K562 (cell line): ENCODE data around the gene POLD4. TPM values are rescaled to one million over a fixed set of nuclear protein-coding genes. Genes with fewer than 3 reads are reported as not detected.

Source experiments
- ARID1B ChIP-seq: fragments of 450-650 bp; IDR thresholded peaks from 2 replicates; pipeline ENCODE4 v1.6.1; 2016; ENCODE audit warnings: antibody characterized with exemption, mild to moderate bottlenecking, inconsistent platforms
- HMG20B ChIP-seq: fragments of 250-450 bp; sonication (Bioruptor Pico); IDR thresholded peaks from 2 replicates; pipeline ENCODE4 v1.5.0; 2021; ENCODE audit warnings: mild to moderate bottlenecking
- IRF2 ChIP-seq: sonication (generic); formaldehyde crosslinking; IDR thresholded peaks from 2 replicates; pipeline ENCODE4 v1.8.1; 2022; ENCODE audit warnings: mild to moderate bottlenecking, missing genetic modification reagents
- KDM2B ChIP-seq: fragments of 250-450 bp; sonication (Bioruptor Pico); IDR thresholded peaks from 2 replicates; pipeline ENCODE4 v1.8.0; 2021; ENCODE audit warnings: mild to moderate bottlenecking, moderate library complexity
- LARP7 ChIP-seq: fragments of 450-650 bp; IDR thresholded peaks from 2 replicates; pipeline ENCODE4 v1.6.1; 2016
- RBFOX2 ChIP-seq: fragments of 200-400 bp; formaldehyde crosslinking; IDR thresholded peaks from 2 replicates; pipeline ENCODE4 v1.6.1; 2017; ENCODE audit warnings: low read depth, mild to moderate bottlenecking, low read length, moderate library complexity
- SETDB1 ChIP-seq: IDR thresholded peaks from one replicate; pipeline ENCODE4 v1.6.1; 2012; ENCODE audit warnings: low read length, control low read depth, inconsistent platforms
- SUPT5H ChIP-seq: fragments of 450-650 bp; IDR thresholded peaks from 2 replicates; pipeline ENCODE4 v1.6.1; 2016
- THRAP3 ChIP-seq: fragments of 450-650 bp; IDR thresholded peaks from 2 replicates; pipeline ENCODE4 v1.6.1; 2016; ENCODE audit warnings: mild to moderate bottlenecking, inconsistent platforms, borderline replicate concordance
- ZNF384 ChIP-seq: IDR thresholded peaks from 2 replicates; pipeline ENCODE4 v1.6.1; 2012; ENCODE audit warnings: low read depth, low read length, improper control_type of control experiment
- ZNF445 ChIP-seq: fragments of 250-450 bp; sonication (Bioruptor Pico); IDR thresholded peaks from 2 replicates; pipeline ENCODE4 v1.4.0; 2020; ENCODE audit warnings: low read depth, mild to moderate bottlenecking, moderate library complexity
- ZNF551 ChIP-seq: fragments of 250-450 bp; sonication (Bioruptor Pico); IDR thresholded peaks from 2 replicates; pipeline ENCODE4 v1.5.0; 2021; ENCODE audit warnings: mild to moderate bottlenecking, moderate library complexity
- polyA plus RNA-seq, 8 experiments: library from polyadenylated mRNA; depleted of rRNA in 4 of 8; stranded (reverse) in 5 of 8; unstranded in 3 of 8; fragments of >200 nt; fragmentation: Nextera tagmentation in 2 of 8; fragmentation: Illumina TruSeq in 1 of 8; extraction: Ambion mirVana in 2 of 8; extraction: Trizol in 1 of 8; gene quantifications; 2 replicates each; pipeline versions ENCODE4 v1.2.1 to v1.2.3, GENCODE V29; 2011 to 2014; ENCODE audit warnings: inconsistent platforms in 1 of 8, missing spikeins in 1 of 8
- total RNA-seq, 7 experiments: library from RNA; depleted of rRNA in 6 of 7; stranded (reverse); fragments of >200 nt in 6 of 7; fragmentation: Illumina TruSeq in 2 of 7; extraction: Trizol in 2 of 7; gene quantifications; 2 replicates each; pipeline versions ENCODE4 v1.2.1 to v1.2.3, GENCODE V29; 2011 to 2021; ENCODE audit warnings: low replicate concordance in 1 of 7
- TF ChIP-seq, protein P1 (sequence below): fragments of 250-450 bp; sonication (Bioruptor Pico); IDR thresholded peaks from 2 replicates; pipeline ENCODE4 v1.9.0; 2021; ENCODE audit warnings: mild to moderate bottlenecking, inconsistent platforms
- TF ChIP-seq, protein P2 (sequence below), 2 experiments: fragments of 450-650 bp in 1 of 2; IDR thresholded peaks; 2 replicates each; pipeline ENCODE4 v1.6.1; 2011 to 2017; ENCODE audit warnings: low read depth in 2 of 2, antibody characterized with exemption in 1 of 2, borderline replicate concordance in 1 of 2, low read length in 1 of 2, mild to moderate bottlenecking in 1 of 2, mixed read lengths in 1 of 2; ENCODE audit not compliant: control insufficient read depth in 1 of 2
- TF ChIP-seq, protein P3 (sequence below), 3 experiments: IDR thresholded peaks in 2 of 3; conservative IDR thresholded peaks in 1 of 3; 2 replicates each; pipeline ENCODE4 v1.5.1; 2011 to 2012; ENCODE audit warnings: low read length in 3 of 3, mild to moderate bottlenecking in 3 of 3, control low read depth in 2 of 3, improper control_type of control experiment in 1 of 3, inconsistent platforms in 1 of 3, low read depth in 1 of 3, mixed read lengths in 1 of 3, moderate library complexity in 1 of 3; ENCODE audit not compliant: insufficient read depth in 2 of 3
- TF ChIP-seq, protein P4 (sequence below): fragments of 250-450 bp; sonication (Bioruptor Pico); IDR thresholded peaks from 2 replicates; pipeline ENCODE4 v1.8.0; 2022; ENCODE audit warnings: moderate library complexity, mild to moderate bottlenecking, inconsistent platforms

Gene POLD4
- total and polyA plus RNA-seq, 9 of the 15 experiments (the other 6 are each of a cell fraction or from before 2014, with no cell fraction given): 5.8 to 64.5 (median 18.3) TPM

DNA sequence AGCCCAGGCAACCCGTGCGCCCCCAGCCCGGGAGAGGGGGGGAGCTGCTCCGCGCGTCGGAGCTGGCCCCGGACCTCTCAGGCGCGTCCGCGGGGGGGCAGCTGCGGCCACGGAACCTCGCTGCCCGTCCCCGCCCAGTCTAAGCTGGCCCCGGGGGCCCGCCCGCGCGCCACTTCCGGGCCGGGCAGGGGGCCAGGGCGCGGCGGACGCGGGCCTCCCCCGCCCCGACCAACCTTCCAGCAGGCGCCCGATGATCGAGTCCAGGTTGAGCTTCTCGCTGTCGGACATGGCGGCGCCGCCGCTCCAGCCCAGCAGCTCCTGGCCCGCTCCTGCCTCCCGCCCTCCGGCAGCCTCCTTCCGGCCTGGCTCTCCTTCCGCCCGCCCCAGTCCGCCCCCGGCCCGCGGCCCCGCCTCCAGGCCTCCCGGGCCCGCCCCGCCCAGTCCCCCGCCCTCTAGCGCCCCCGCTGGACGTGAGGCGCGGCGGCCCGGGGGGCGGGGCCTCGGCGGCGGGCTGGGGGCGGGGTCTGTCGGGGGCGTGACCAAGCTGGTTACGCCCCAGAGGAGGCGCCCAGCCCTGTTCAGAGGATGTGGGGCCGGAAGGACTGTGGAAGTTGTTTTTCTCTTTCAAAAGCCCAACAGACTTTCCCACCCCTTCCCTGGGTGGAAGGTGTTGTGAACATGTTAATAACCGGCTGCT, 48.3 kb upstream of the POLD4 start, which contains the start of gene PPP1CA (continued):
- TF ChIP-seq, protein P1, sequence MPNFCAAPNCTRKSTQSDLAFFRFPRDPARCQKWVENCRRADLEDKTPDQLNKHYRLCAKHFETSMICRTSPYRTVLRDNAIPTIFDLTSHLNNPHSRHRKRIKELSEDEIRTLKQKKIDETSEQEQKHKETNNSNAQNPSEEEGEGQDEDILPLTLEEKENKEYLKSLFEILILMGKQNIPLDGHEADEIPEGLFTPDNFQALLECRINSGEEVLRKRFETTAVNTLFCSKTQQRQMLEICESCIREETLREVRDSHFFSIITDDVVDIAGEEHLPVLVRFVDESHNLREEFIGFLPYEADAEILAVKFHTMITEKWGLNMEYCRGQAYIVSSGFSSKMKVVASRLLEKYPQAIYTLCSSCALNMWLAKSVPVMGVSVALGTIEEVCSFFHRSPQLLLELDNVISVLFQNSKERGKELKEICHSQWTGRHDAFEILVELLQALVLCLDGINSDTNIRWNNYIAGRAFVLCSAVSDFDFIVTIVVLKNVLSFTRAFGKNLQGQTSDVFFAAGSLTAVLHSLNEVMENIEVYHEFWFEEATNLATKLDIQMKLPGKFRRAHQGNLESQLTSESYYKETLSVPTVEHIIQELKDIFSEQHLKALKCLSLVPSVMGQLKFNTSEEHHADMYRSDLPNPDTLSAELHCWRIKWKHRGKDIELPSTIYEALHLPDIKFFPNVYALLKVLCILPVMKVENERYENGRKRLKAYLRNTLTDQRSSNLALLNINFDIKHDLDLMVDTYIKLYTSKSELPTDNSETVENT (CRISPR knock-in tag): peak; percentile 31; the same call in 1 of the 2 replicates
- TF ChIP-seq IRF2 (no peak), ZNF551 (CRISPR knock-in tag) (no peak), THRAP3 (no peak), RBFOX2 (peak; percentile 83), SUPT5H (no peak; the same call in none of the 2 replicates), HMG20B (CRISPR knock-in tag) (no peak), ARID1B (no peak), KDM2B (CRISPR knock-in tag) (no peak), LARP7 (no peak), SETDB1 (no peak), ZNF445 (no peak), ZNF384 (no peak)
- TF ChIP-seq, protein P2, sequence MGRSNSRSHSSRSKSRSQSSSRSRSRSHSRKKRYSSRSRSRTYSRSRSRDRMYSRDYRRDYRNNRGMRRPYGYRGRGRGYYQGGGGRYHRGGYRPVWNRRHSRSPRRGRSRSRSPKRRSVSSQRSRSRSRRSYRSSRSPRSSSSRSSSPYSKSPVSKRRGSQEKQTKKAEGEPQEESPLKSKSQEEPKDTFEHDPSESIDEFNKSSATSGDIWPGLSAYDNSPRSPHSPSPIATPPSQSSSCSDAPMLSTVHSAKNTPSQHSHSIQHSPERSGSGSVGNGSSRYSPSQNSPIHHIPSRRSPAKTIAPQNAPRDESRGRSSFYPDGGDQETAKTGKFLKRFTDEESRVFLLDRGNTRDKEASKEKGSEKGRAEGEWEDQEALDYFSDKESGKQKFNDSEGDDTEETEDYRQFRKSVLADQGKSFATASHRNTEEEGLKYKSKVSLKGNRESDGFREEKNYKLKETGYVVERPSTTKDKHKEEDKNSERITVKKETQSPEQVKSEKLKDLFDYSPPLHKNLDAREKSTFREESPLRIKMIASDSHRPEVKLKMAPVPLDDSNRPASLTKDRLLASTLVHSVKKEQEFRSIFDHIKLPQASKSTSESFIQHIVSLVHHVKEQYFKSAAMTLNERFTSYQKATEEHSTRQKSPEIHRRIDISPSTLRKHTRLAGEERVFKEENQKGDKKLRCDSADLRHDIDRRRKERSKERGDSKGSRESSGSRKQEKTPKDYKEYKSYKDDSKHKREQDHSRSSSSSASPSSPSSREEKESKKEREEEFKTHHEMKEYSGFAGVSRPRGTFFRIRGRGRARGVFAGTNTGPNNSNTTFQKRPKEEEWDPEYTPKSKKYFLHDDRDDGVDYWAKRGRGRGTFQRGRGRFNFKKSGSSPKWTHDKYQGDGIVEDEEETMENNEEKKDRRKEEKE (IDR thresholded peaks at IDR 0.05; ENCODE audit: borderline replicate concordance in 1 of 2, control insufficient read depth in 1 of 2, low read depth in 2 of 2, low read length in 1 of 2): no peak
- TF ChIP-seq, protein P3, sequence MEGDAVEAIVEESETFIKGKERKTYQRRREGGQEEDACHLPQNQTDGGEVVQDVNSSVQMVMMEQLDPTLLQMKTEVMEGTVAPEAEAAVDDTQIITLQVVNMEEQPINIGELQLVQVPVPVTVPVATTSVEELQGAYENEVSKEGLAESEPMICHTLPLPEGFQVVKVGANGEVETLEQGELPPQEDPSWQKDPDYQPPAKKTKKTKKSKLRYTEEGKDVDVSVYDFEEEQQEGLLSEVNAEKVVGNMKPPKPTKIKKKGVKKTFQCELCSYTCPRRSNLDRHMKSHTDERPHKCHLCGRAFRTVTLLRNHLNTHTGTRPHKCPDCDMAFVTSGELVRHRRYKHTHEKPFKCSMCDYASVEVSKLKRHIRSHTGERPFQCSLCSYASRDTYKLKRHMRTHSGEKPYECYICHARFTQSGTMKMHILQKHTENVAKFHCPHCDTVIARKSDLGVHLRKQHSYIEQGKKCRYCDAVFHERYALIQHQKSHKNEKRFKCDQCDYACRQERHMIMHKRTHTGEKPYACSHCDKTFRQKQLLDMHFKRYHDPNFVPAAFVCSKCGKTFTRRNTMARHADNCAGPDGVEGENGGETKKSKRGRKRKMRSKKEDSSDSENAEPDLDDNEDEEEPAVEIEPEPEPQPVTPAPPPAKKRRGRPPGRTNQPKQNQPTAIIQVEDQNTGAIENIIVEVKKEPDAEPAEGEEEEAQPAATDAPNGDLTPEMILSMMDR (IDR thresholded peaks at IDR 0.05 in 2 of 3, conservative IDR thresholded peaks at IDR 0.05 in 1 of 3; ENCODE audit: insufficient read depth in 2 of 3, low read depth in 1 of 3, low read length in 3 of 3): peak; percentile 37 to 69 (median 52); a peak in 5 of 6 replicates
- TF ChIP-seq, protein P4, sequence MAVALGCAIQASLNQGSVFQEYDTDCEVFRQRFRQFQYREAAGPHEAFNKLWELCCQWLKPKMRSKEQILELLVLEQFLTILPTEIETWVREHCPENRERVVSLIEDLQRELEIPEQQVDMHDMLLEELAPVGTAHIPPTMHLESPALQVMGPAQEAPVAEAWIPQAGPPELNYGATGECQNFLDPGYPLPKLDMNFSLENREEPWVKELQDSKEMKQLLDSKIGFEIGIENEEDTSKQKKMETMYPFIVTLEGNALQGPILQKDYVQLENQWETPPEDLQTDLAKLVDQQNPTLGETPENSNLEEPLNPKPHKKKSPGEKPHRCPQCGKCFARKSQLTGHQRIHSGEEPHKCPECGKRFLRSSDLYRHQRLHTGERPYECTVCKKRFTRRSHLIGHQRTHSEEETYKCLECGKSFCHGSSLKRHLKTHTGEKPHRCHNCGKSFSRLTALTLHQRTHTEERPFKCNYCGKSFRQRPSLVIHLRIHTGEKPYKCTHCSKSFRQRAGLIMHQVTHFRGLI (CRISPR knock-in tag): no peak
